Measurements from ENCODE around the gene PAFAH1B2.

- TF ChIP-seq ZNF274 (IDR thresholded peaks at IDR 0.05; ENCODE audit: insufficient read depth, insufficient read length) = no peak
- TF ChIP-seq GABPA (IDR thresholded peaks at IDR 0.05; ENCODE audit: low read depth) = no peak
- no peak for TF ChIP-seq SMC3 (IDR thresholded peaks at IDR 0.05; ENCODE audit: borderline replicate concordance, low read length)
- no peak for TF ChIP-seq CBX5 (IDR thresholded peaks at IDR 0.05; ENCODE audit: low read depth)
- no peak for TF ChIP-seq MXI1 (IDR thresholded peaks at IDR 0.05; ENCODE audit: low read depth, low read length)
- no peak for TF ChIP-seq PML (IDR thresholded peaks at IDR 0.05; ENCODE audit: low read length)
- TF ChIP-seq CREB1 (IDR thresholded peaks at IDR 0.05; ENCODE audit: low read depth) = no peak
- TF ChIP-seq SIN3A (IDR thresholded peaks at IDR 0.05; ENCODE audit: low read depth, low read length) = no peak
- TF ChIP-seq CTCF (IDR thresholded peaks at IDR 0.05 in 2 of 3, conservative IDR thresholded peaks at IDR 0.05 in 1 of 3; ENCODE audit: control insufficient read depth in 2 of 3, extremely low read depth in 1 of 3, insufficient read depth in 1 of 3, low read depth in 3 of 3, low read length in 3 of 3) = no peak
- no peak for TF ChIP-seq CEBPZ (IDR thresholded peaks at IDR 0.05; ENCODE audit: low read depth, low read length)
- no peak for TF ChIP-seq CEBPB (IDR thresholded peaks at IDR 0.05; ENCODE audit: borderline replicate concordance in 1 of 2, low read depth in 2 of 2, low read length in 2 of 2)
- TF ChIP-seq JUND (IDR thresholded peaks at IDR 0.05; ENCODE audit: low read depth, low read length) = no peak
- no peak for TF ChIP-seq MAX (IDR thresholded peaks at IDR 0.05; ENCODE audit: low read depth, low read length)
Observed at GRCh38 chr11:117203069-117203407, 59.0 kb downstream of the PAFAH1B2 start.
